Measurements from ENCODE around the gene SEC22B.
"Not testable (repeated sequence)": the region's sequence is repeated elsewhere in the genome, so short reads cannot be mapped to it uniquely, and the experiment has no call there.

Gene SEC22B

GRCh38 chr1:120178799-120179756 is 2.8 kb upstream of the SEC22B start:
- TF ChIP-seq CTCF (IDR thresholded peaks at IDR 0.05; ENCODE audit: unreplicated experiment in 3 of 3): no peak
- peak overlapping the region; percentile 54 to 74 (median 67) for H3K4me3 Mint-ChIP-seq
- peaks cover 23% of the 10 kb centered on the region for H3K4me1 Mint-ChIP-seq
- no peaks in the 10 kb centered on the region for H3K27me3 Mint-ChIP-seq (ENCODE audit: low read depth)
- H3K36me3 Mint-ChIP-seq (ENCODE audit: low read depth): no peaks in the 10 kb centered on the region
- no peaks in the 10 kb centered on the region for H3K9me3 Mint-ChIP-seq
- H3K27ac Mint-ChIP-seq: peak overlapping the region; percentile 96 to 97 (median 96)

- not testable (repeated sequence) for H3K36me3 Mint-ChIP-seq (ENCODE audit: low read depth); H3K9me3 Mint-ChIP-seq; H3K27me3 Mint-ChIP-seq (ENCODE audit: low read depth)
- H3K27ac Mint-ChIP-seq: peak overlapping the region; percentile 96 to 97 (median 96)
- H3K4me3 Mint-ChIP-seq: peak overlapping the region in 1 of 3 experiments; percentile 74
- peaks cover 23% of the 10 kb centered on the region for H3K4me1 Mint-ChIP-seq
Measured at GRCh38 chr1:120178058-120178457, 1.7 kb upstream of the SEC22B start.

- H3K36me3 Mint-ChIP-seq (ENCODE audit: low read depth); H3K9me3 Mint-ChIP-seq; H3K27me3 Mint-ChIP-seq (ENCODE audit: low read depth): not testable (repeated sequence)
- H3K4me1 Mint-ChIP-seq: peaks cover 23% of the 10 kb centered on the region
- H3K4me3 Mint-ChIP-seq: peak overlapping the region; percentile 96 to 97 (median 96)
- peak overlapping the region; percentile 98 to 99 (median 98) for H3K27ac Mint-ChIP-seq
Measured at GRCh38 chr1:120175688-120176087, 632 bp downstream of the SEC22B start.

- H3K9me3 Mint-ChIP-seq; H3K4me1 Mint-ChIP-seq; H3K27me3 Mint-ChIP-seq (ENCODE audit: low read depth); H3K27ac Mint-ChIP-seq; H3K4me3 Mint-ChIP-seq: not testable (repeated sequence)
- peaks cover 16% of the 10 kb centered on the region for H3K36me3 Mint-ChIP-seq (ENCODE audit: low read depth)
Measured at GRCh38 chr1:120164761-120165160, 11.6 kb downstream of the SEC22B start.

- H3K9me3 Mint-ChIP-seq; H3K27ac Mint-ChIP-seq; H3K27me3 Mint-ChIP-seq (ENCODE audit: low read depth); H3K36me3 Mint-ChIP-seq (ENCODE audit: low read depth); H3K4me3 Mint-ChIP-seq; H3K4me1 Mint-ChIP-seq: not testable (repeated sequence)
Measured at GRCh38 chr1:120162015-120162414, 14.3 kb downstream of the SEC22B start.

- H3K27ac Mint-ChIP-seq; H3K9me3 Mint-ChIP-seq; H3K4me1 Mint-ChIP-seq; H3K36me3 Mint-ChIP-seq (ENCODE audit: low read depth); H3K27me3 Mint-ChIP-seq (ENCODE audit: low read depth); H3K4me3 Mint-ChIP-seq: not testable (repeated sequence)
Measured at GRCh38 chr1:120158495-120158894, 17.8 kb downstream of the SEC22B start.

- H3K36me3 Mint-ChIP-seq (ENCODE audit: low read depth); H3K9me3 Mint-ChIP-seq: not testable (repeated sequence)
Measured at GRCh38 chr1:120158086-120158485, 18.2 kb downstream of the SEC22B start.

GRCh38 chr1:120150138-120150822 is 26.0 kb downstream of the SEC22B start:
- H3K36me3 Mint-ChIP-seq (ENCODE audit: low read depth); H3K27ac Mint-ChIP-seq; H3K4me3 Mint-ChIP-seq; H3K27me3 Mint-ChIP-seq (ENCODE audit: low read depth); H3K4me1 Mint-ChIP-seq; H3K9me3 Mint-ChIP-seq: not testable (repeated sequence)

More at GRCh38 chr1:120158086-120158485, 18.2 kb downstream of the SEC22B start:
- H3K27me3 Mint-ChIP-seq (ENCODE audit: low read depth); H3K4me3 Mint-ChIP-seq; H3K27ac Mint-ChIP-seq; H3K4me1 Mint-ChIP-seq: not testable (repeated sequence)

- H3K36me3 Mint-ChIP-seq (ENCODE audit: low read depth); H3K4me1 Mint-ChIP-seq; H3K27me3 Mint-ChIP-seq (ENCODE audit: low read depth); H3K27ac Mint-ChIP-seq; H3K4me3 Mint-ChIP-seq; H3K9me3 Mint-ChIP-seq: not testable (repeated sequence)
Measured at GRCh38 chr1:120149420-120150059, 26.8 kb downstream of the SEC22B start.

GRCh38 chr1:120145806-120146205 is 30.5 kb downstream of the SEC22B start:
- H3K4me1 Mint-ChIP-seq: peaks cover 30% of the 10 kb centered on the region
- H3K27me3 Mint-ChIP-seq (ENCODE audit: low read depth); H3K36me3 Mint-ChIP-seq (ENCODE audit: low read depth); H3K4me3 Mint-ChIP-seq; H3K27ac Mint-ChIP-seq; H3K9me3 Mint-ChIP-seq: not testable (repeated sequence)
- TF ChIP-seq CTCF (IDR thresholded peaks at IDR 0.05; ENCODE audit: unreplicated experiment in 3 of 3): peak in 2 of 3 experiments; percentile 20 to 42

GRCh38 chr1:120144626-120145025 is 31.7 kb downstream of the SEC22B start:
- H3K4me3 Mint-ChIP-seq; H3K27me3 Mint-ChIP-seq (ENCODE audit: low read depth); H3K9me3 Mint-ChIP-seq; H3K36me3 Mint-ChIP-seq (ENCODE audit: low read depth): not testable (repeated sequence)
- Mint-ChIP-seq H3K27ac (peak overlapping the region in 2 of 3 experiments; percentile 77 to 80), H3K4me1 (peaks cover 31% of the 10 kb centered on the region)

- H3K4me3 Mint-ChIP-seq: not testable (repeated sequence)
Measured at GRCh38 chr1:120144169-120144568, 32.2 kb downstream of the SEC22B start.

More at GRCh38 chr1:120144169-120144568, 32.2 kb downstream of the SEC22B start:
- H3K27me3 Mint-ChIP-seq (ENCODE audit: low read depth); H3K9me3 Mint-ChIP-seq; H3K36me3 Mint-ChIP-seq (ENCODE audit: low read depth): not testable (repeated sequence)
- Mint-ChIP-seq H3K4me1 (peaks cover 31% of the 10 kb centered on the region), H3K27ac (peak overlapping the region in 2 of 3 experiments; percentile 77 to 80)

All from nephron (organoid).